GM19238 (cell line): ENCODE measurements around the gene AKT2.

ENCODE experiments used
- DNase-seq: peaks from one replicate; pipeline ENCODE4 v3.0.0; 2011; ENCODE audit warnings: low spot score; ENCODE audit not compliant: insufficient read length

The AKT2 gene

GRCh38 chr19:40302224-40303011 lies 17.3 kb upstream of the AKT2 start:
- DNase-seq = no peak

- DNase-seq = no peak
Measured at GRCh38 chr19:40300668-40301067, 15.5 kb upstream of the AKT2 start.

- no peak for DNase-seq
Measured at GRCh38 chr19:40298026-40298425, 12.9 kb upstream of the AKT2 start.

GRCh38 chr19:40294560-40294959 lies 9.4 kb upstream of the AKT2 start:
- no peak for DNase-seq

GRCh38 chr19:40286971-40287421 lies 1.9 kb upstream of the AKT2 start:
- DNase-seq = no peak

GRCh38 chr19:40286235-40286970 lies 1.3 kb upstream of the AKT2 start:
- DNase-seq = no peak

- DNase-seq = peak; percentile 92
Measured at GRCh38 chr19:40285353-40286234, 449 bp upstream of the AKT2 start.

GRCh38 chr19:40284251-40284500 lies 969 bp downstream of the AKT2 start:
- no peak for DNase-seq

- DNase-seq = no peak
Measured at GRCh38 chr19:40283414-40284250, 1.5 kb downstream of the AKT2 start.

GRCh38 chr19:40282920-40283319 lies 2.2 kb downstream of the AKT2 start:
- no peak for DNase-seq

GRCh38 chr19:40282209-40282580 lies 3.0 kb downstream of the AKT2 start:
- no peak for DNase-seq

GRCh38 chr19:40281381-40282208 lies 3.5 kb downstream of the AKT2 start:
- DNase-seq = no peak

- DNase-seq = no peak
Measured at GRCh38 chr19:40280608-40281221, 4.4 kb downstream of the AKT2 start.

- no peak for DNase-seq
Measured at GRCh38 chr19:40279761-40280607, 5.2 kb downstream of the AKT2 start.

- no peak for DNase-seq
Measured at GRCh38 chr19:40279120-40279551, 6.0 kb downstream of the AKT2 start.

GRCh38 chr19:40278361-40279035 lies 6.6 kb downstream of the AKT2 start:
- DNase-seq = no peak

GRCh38 chr19:40277356-40278059 lies 7.6 kb downstream of the AKT2 start:
- DNase-seq = no peak
